ENCODE results near the gene TMEM242. TPM values are rescaled to one million over a fixed set of nuclear protein-coding genes. Genes with fewer than 3 reads are reported as not detected.

TMEM242 gene
- total and polyA plus RNA-seq, 2 of the 8 experiments (the other 6 are each of a cell fraction or from before 2014, with no cell fraction given), result 2.4 to 9.0 TPM

DNA sequence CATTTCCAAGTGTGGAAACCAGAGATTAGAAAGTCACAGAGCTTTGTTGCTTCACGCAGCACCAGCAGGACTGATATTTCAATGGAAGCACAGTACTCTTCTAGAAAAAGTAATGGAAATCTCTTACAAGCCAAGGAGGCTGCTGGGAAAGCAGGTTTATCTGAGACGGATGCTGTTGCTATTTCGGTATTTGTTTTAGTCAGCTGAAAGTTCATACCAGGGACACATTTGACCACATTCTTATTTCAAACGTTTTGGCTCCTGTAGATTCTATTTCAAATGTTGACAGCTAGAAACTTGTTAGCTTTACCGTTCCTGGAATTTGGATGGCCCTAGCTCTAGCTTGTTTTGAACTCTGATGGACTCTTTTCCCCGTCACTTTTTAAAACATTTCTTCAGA lies 3.7 kb upstream of the TMEM242 start (continued):
- TF ChIP-seq NANOG (IDR thresholded peaks at IDR 0.05; ENCODE audit: insufficient read depth, low read depth, low read length, poor library complexity, severe bottlenecking) (no peak), TCF12 (IDR thresholded peaks at IDR 0.05; ENCODE audit: low read depth, low read length) (no peak), YY1 (IDR thresholded peaks at IDR 0.05; ENCODE audit: low read depth, low read length) (no peak), RNF2 (IDR thresholded peaks at IDR 0.05; ENCODE audit: borderline replicate concordance, low read depth, low read length, missing control alignments, poor library complexity, severe bottlenecking) (no peak), SAP30 (IDR thresholded peaks at IDR 0.05; ENCODE audit: insufficient read depth, insufficient replicate concordance, low read length) (no peak), NRF1 (IDR thresholded peaks at IDR 0.05; ENCODE audit: low read depth, low read length) (no peak)

All from H1 (cell line).